Measurements from ENCODE around the gene EIF2S3. TPM values are rescaled to one million over a fixed set of nuclear protein-coding genes. Genes with fewer than 3 reads are reported as not detected.

EIF2S3 gene
- total and polyA plus RNA-seq, 10 of the 15 experiments (the other 5 are each of a cell fraction or from before 2014, with no cell fraction given), result 115 to 385 (median 201) TPM

- Histone ChIP-seq H3K27ac (ENCODE audit: control insufficient read depth, insufficient read depth) (peak overlapping the region; percentile 35), H3K4me2 (ENCODE audit: control insufficient read depth, insufficient read depth) (0 out of 2 replicates have a peak overlapping the region, but pooled peaks have one; percentile 7), H3K27me3 (replicated peaks in 1 of 2; ENCODE audit: control insufficient read depth in 2 of 2, insufficient read depth in 2 of 2, low read length in 1 of 2) (no peaks in the 10 kb centered on the region), H4K20me1 (ENCODE audit: control insufficient read depth, insufficient read depth) (no peaks in the 10 kb centered on the region), H3K36me3 (ENCODE audit: control insufficient read depth in 2 of 2, insufficient read depth in 2 of 2, low read length in 1 of 2) (no peaks in the 10 kb centered on the region), H3K4me1 (ENCODE audit: control insufficient read depth, insufficient read depth, low read length) (no peaks in the 10 kb centered on the region), H3K9ac (ENCODE audit: control insufficient read depth, insufficient read depth, low read length) (peak overlapping the region; percentile 18; the same call in 1 of the 2 replicates), H3K4me3 (no peak overlapping the region), H3K79me2 (ENCODE audit: control insufficient read depth, insufficient read depth, low read length) (peaks cover 33% of the 10 kb centered on the region), H3K9me3 (replicated peaks; ENCODE audit: control insufficient read depth, insufficient read depth, low read length) (no peaks in the 10 kb centered on the region; the same call in 2 of the 3 replicates), H2AFZ (ENCODE audit: control insufficient read depth, low read depth, low read length) (no peak overlapping the region)
- peak; percentile 45 for DNase-seq (ENCODE audit: low read depth, low spot score)
- SMC1A ChIA-PET (ENCODE audit: uncharacterized antibody, unreplicated experiment), result interaction anchor here (0.8 to 2.3 kb wide), 6 partner anchors 9 to 41 kb away, joined by 3 to 10 read pairs (median 6); no protein-coding TSS in a partner anchor
- RAD21 ChIA-PET (ENCODE audit: unreplicated experiment), result interaction anchor here (0.8 to 1.0 kb wide), 3 partner anchors 11 to 228 kb away, joined by 4 read pairs; no protein-coding TSS in a partner anchor
- WGBS (ENCODE audit: insufficient coverage, insufficient replicate concordance, low lambda C conversion rate, missing lambda C conversion rate), result 2% methylated on average over 5 of the region's 5 CpGs
- POLR2A ChIA-PET, result interaction anchor here (0.6 to 1.3 kb wide), 3 partner anchors 12 to 70 kb away, joined by 3 to 4 read pairs (median 3); no protein-coding TSS in a partner anchor
- intact Hi-C loops (cut with micrococcal nuclease; ENCODE audit: unreplicated experiment) (no loop called here), in situ Hi-C loops (cut with MboI) (no loop called here)
- CTCF ChIA-PET, result interaction anchor here (0.6 to 3.5 kb wide), 5 partner anchors 9 to 228 kb away, joined by 3 to 11 read pairs (median 4); no protein-coding TSS in a partner anchor
- BruUV-seq (replicated peaks), result no TSS peak
- FAIRE-seq, result peak; percentile 91
- peak; percentile 86 for ATAC-seq
- TF ChIP-seq SREBF2 (IDR thresholded peaks at IDR 0.05; ENCODE audit: low read length), result no peak
- TF ChIP-seq SRF (IDR thresholded peaks at IDR 0.05; ENCODE audit: low read depth in 2 of 2, low read length in 2 of 2), result no peak
- TF ChIP-seq RUNX3 (IDR thresholded peaks at IDR 0.05; ENCODE audit: low read length), result peak; percentile 39
- no peak for TF ChIP-seq FOXM1 (IDR thresholded peaks at IDR 0.05; ENCODE audit: low read depth, low read length)
- no peak for TF ChIP-seq HDGF (IDR thresholded peaks at IDR 0.05)
- no peak for TF ChIP-seq CREM (IDR thresholded peaks at IDR 0.05; ENCODE audit: low read depth)
- no peak for TF ChIP-seq RAD21 (IDR thresholded peaks at IDR 0.05; ENCODE audit: insufficient read depth, low read depth, low read length)
- TF ChIP-seq NKRF (conservative IDR thresholded peaks at IDR 0.05), result no peak
- TF ChIP-seq STAT1 (conservative IDR thresholded peaks at IDR 0.05), result no peak
- no peak for TF ChIP-seq CBFB (IDR thresholded peaks at IDR 0.05; ENCODE audit: low read depth)
- peak; percentile 82 for TF ChIP-seq SKIL (IDR thresholded peaks at IDR 0.05; ENCODE audit: low read depth, poor library complexity, severe bottlenecking)
- TF ChIP-seq RB1 (IDR thresholded peaks at IDR 0.05; ENCODE audit: borderline replicate concordance), result no peak
- no peak for TF ChIP-seq NFYA (IDR thresholded peaks at IDR 0.05; ENCODE audit: borderline replicate concordance, low read depth, low read length)
- TF ChIP-seq HDAC2 (IDR thresholded peaks at IDR 0.05), result no peak
- no peak for TF ChIP-seq ZNF217 (IDR thresholded peaks at IDR 0.05)
- TF ChIP-seq ZNF274 (IDR thresholded peaks at IDR 0.05; ENCODE audit: insufficient read depth, insufficient read length), result no peak
- no peak for TF ChIP-seq IRF5 (IDR thresholded peaks at IDR 0.05; ENCODE audit: borderline replicate concordance)
- no peak for TF ChIP-seq NR2C2 (IDR thresholded peaks at IDR 0.05; ENCODE audit: borderline replicate concordance, control insufficient read depth, insufficient read length, low read depth)
- no peak for TF ChIP-seq LARP7 (IDR thresholded peaks at IDR 0.05)
- no peak for TF ChIP-seq FOXK2 (IDR thresholded peaks at IDR 0.05)
- TF ChIP-seq ZNF207 (IDR thresholded peaks at IDR 0.05; ENCODE audit: borderline replicate concordance), result no peak
These were observed 40.3 kb upstream of the EIF2S3 start for GRCh38 chrX:24014388-24015018.
